ENCODE results near the gene PARP15.
"Not testable (repeated sequence)": the region's sequence is repeated elsewhere in the genome, so short reads cannot be mapped to it uniquely, and the experiment has no call there.

PARP15 gene

DNA sequence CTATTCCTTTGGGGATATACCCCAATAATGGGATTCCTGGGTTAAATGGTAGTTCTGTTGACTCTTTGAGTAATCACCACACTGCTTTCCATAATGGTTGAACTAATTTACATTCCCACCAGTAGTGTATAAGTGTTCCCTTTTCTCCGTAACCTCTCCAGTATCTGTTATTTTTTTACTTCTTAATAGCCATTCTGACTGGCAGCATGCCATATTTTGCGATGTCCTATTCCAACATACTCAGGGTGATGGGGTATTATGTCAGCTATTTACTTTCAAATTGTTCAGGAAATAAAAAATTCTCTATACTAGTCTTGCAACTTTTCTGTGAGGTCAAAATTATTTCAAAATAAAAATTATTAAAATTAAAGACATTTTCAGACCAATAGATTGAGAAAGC, 94.1 kb downstream of the PARP15 start:
- no peak for DNase-seq

DNA sequence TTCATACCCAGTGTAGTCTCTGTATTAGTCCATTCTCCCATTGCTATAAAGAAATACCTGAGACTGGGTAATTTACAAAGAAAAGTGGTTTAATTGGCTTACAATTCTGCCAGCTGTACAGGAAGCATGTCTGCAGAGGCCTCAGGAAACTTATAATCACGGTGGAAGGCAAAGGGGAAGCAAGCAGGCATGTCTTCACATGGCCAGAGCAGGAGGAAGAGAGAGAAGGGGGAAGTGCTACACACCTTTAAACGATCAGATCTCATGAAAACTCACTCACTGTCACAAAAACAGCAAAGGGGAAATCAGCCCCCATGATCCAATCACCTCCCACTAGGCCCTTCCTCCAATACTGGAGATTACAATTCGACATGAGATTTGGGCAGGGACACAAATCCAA, 96.9 kb downstream of the PARP15 start:
- DNase-seq: no peak

DNA sequence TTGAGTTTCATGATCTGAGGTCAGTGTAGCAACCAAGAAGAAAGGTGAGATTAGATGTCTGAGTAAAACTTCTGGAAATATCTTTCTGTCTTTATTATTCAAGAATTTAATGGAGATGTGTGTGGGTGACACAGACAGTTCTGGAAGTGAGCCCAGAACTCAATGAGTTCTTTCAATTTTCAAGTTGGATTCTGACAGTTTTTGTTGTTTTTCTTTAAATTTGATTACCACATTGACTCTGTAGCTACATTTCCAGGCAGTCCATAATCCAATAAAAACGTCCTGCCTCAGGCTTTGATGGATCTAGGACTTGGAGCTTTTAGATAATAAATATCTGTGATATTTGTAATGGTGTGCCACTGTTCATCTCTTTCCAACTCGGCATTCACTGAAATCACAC, 99.3 kb downstream of the PARP15 start:
- peak; percentile 34 for DNase-seq

DNA sequence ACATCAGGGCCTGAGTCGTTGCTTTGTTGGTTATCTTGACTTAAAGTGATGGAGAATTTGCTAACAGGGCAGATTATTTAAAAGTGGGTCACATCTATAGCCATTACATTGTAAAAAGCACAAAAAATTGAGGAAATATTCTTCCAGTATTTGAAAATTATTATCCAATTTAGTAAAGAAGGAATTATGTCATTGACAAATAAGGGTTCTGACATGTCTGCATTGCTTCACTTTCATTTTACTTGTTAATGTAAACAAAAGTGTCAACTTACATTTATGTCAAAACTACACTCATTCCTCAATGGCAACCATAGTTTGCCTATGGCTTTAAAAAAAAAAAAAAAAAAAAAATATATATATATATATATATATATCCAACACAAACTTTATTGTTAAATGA, 99.8 kb downstream of the PARP15 start:
- DNase-seq: no peak

DNA sequence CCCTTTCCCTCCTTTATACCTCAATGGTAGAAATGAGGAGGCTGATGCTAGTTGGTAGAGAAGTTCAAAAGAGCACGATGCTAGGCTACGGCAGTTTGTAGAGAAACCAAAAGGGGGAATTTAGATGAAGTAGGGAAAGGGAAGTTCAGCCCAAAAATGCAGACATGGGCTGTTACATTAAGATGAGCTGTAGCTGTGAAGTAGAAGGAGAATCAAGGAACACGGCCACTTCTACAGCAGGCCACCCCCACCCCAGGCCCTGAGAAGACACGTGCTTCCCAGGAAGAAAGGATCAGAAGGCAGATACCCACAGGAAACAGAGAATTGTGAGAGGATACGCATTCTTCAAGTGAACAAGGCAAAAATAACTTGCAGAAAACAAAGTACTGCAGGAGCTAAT, 101.1 kb downstream of the PARP15 start:
- DNase-seq: no peak

DNA sequence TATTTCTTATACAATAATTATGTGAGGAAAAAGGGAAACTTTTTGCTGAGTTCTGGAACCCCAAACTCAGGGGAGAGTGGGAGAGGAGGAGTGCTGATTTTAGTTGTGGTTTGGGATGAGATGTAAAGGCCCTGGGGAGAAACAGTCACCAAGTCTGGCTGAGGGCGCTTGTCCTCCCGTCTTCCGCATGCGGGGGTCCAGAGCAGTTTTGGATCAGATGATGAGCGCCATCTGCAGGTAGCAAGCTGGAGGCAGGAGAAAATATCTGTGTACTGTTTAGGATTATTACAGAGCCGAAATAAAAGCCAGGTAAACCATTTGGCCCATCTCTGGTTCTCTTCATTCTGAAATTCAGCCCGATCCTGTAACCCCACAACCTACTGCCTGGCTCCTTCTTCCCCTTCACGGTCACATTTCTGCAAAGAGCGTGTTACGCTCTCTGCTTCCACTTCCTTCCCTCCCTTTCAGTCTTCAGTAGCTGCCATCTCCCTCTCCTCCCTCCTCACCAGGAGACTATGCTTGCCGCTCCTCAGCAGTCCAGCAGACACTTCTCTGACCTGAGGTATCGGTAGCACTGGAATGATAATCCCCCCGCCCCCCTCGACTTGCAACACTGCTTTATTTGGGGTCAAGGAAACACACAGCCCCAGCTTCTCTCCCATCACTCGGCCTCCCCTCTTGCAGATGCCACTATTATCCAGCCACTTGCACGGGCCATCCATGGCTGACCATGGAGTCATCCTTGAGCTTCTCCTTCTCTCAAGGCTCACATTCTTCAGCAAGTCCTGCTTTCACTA, 101.8 kb downstream of the PARP15 start:
- peak; percentile 85 for DNase-seq

DNA sequence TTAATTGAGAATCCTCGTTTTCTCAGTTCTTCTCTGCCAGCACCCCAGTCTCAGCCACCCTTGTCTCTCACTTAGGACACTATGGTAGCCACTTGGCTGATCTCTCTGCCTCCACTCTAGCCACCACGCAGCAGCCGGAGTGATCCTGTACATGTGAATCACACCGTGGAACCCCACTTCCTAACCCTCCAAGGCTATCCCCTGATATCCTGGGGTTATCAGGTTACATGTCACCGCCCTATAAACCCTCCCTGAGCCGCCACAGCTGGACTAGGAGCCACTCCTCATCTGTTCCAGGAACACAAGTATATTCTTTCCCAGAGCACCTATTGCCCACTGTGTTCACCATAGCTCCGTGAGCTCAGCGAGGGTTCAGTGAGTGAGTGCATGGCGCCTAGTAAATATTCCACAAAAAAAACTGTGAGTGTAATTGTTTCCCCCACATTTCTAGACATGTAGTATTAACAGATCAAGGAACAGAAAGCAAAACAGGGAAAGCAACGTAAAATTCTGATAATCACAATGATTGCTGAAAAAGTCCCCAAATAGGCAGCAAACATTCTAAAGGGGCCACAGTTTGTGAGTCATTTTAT, 102.5 kb downstream of the PARP15 start:
- peak; percentile 42 for DNase-seq

DNA sequence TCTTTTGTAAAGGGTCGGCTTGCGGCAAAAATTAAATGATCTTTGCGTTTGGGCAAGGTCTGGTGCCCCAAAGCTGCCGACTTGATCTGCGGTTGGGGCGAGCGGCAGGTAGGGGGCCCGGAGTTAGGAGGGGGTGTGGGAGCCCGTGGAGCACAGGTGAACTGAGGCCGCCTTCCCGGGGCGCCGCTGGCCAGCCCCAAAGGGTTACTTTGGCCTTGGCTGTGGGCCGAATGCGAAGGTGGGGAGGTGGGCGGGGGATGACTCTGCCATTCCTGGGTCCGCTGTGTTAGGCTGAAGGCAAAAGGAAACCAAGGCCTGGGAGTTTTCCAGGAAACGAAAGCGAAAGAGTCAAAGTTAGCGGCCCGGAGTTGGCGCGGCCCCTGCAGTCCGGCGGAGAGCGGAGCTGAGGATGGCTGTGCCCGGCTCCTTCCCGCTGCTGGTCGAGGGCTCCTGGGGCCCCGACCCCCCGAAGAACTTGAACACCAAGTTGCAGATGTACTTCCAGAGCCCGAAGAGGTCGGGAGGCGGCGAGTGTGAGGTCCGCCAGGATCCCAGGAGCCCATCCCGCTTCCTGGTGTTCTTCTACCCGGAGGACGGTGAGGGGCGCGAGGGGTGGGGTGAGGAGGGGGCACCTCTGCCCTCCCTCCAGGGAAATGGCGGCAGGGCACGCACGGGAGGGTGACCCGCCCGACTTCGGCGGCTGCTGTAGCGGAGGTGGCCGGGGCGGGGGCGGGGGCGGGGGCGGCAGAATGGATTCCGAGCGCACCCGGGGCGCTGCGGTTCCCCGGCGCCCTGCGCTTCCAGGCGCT, 103.2 kb downstream of the PARP15 start, which contains the start of gene PARP14:
TSS of gene PARP14 (plus strand) at position 365 of the 809 bp plus-strand sequence. CDS start at position 410, 45 bp downstream.
- peak; percentile 86 for DNase-seq

DNA sequence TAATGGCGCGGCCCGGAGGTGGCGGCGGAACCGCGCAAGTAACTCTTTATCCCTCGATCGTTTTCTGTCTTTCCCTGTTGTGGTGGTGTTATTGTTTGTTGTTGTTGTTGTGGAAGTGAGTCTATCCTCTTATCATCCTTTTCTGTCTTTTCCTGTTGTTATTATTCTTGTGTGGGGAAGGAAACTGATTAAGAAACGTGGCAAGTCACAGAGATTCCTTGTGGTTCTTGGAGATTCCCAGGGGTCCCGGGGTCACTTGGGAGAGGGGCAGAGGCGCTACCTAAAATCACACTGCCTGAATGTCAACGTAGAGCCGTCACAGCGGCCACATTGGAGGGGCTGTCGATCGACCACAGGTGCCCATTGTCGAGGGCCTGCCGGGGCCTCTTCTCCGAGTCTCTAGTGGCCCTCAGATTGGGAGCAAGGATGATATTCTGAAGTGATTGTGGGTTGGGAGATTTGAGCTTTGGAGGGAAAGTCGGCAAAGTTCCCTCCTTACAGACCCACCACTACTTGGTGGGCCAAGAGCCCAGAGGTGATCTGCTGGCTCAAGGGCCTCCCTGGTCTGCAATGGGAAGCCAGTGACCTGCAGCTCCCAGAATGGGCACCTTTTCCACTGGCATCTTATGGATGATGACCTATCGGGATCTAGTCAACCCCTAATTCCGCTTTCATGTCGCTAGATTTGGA, 104.0 kb downstream of the PARP15 start:
- DNase-seq: peak; percentile 24

DNA sequence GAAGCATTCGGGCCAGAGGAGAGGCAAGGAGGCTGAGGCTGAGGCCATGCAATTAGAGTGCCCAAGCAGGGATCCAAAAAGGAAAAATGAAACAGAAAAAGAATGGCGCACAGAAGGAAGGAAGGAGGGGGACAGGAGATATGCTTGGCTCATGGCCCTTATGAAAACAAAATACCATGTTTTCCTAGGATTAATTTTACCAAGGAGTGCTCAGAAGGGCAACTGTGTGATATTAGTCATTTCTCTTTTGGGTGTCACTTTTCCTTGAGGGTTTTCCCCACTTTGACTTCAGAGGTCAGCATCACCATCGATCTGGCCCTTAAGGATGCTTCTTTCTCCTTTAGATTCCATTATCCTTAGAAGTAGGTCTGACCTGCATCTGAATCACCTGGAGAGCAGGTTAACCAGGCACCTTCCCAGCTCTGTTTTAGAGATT, 104.5 kb downstream of the PARP15 start:
- DNase-seq: no peak

DNA sequence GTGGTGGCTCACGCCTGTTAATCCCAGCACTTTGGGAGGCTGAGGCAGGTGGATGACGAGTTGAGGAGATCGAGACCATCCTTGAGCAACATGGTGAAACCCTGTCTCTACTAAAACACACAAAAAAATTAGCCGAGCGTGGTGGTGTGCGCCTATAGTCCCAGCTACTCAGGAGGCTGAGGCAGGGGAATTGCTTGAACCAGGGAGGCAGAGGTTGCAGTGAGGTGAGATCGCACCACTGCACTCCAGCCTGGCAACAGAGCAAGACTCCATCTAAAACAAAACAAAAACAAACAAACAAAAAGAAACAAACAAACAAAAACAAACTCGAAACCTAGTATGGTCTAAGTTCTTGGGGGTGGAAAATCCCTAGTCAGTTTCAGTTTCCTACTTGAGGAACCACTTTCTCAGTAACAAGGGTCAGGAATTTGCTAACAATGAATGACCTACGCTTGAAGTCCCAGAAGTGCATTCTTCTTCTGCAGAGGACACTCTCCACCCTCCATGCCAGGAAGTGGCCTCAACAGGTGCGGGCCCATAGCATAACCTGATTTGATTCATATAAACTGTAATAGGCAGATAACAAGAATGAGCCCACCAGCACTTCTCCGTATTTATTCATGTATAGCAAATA, 105.4 kb downstream of the PARP15 start:
- DNase-seq: not testable (repeated sequence)

DNA sequence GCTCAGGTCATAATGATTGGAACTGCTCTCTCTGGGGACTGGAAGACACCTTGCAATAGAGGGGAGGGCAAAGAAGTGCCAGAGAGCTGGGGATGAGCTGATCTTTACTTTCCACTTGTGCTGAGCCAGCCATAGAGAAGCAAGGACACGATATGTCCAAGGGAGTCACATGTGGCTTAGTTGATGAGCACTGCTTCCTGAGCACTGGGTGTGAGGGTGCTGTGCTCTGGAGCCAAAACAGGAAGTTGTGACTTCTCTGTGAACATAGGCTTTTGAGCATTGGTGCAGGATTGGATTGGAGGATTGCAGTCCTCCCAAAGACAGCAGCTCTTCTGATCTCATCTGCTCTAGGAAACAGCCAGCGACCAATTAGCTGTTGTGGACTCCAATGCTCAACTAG, 109.8 kb downstream of the PARP15 start:
- no peak for DNase-seq

All from EL (cell line).